ENCODE measurements around the gene DIP2B.

DIP2B gene

GRCh38 chr12:50640321-50640939 lies 135.6 kb downstream of the DIP2B start:
- TF ChIP-seq FOXP2 (optimal IDR thresholded peaks at IDR 0.05; ENCODE audit: control extremely low read depth, extremely low read length, insufficient read depth) = no peak
- TF ChIP-seq EZH2 (IDR thresholded peaks at IDR 0.05) = no peak
- TF ChIP-seq POLR2AphosphoS5 (IDR thresholded peaks at IDR 0.05; ENCODE audit: borderline replicate concordance, low read depth, low read length) = no peak
- no peak for DNase-seq (ENCODE audit: low read depth, low spot score)
- H3K36me3 ChIP-seq (ENCODE audit: insufficient read depth, low read length) = no peaks in the 10 kb centered on the region
- no peaks in the 10 kb centered on the region for H3K9me3 ChIP-seq (ENCODE audit: low read depth, low read length)
- no peak overlapping the region for H3K4me3 ChIP-seq
- no peak overlapping the region for H3K27ac ChIP-seq
- no peak overlapping the region for H3K9ac ChIP-seq (ENCODE audit: insufficient read length)

DNA sequence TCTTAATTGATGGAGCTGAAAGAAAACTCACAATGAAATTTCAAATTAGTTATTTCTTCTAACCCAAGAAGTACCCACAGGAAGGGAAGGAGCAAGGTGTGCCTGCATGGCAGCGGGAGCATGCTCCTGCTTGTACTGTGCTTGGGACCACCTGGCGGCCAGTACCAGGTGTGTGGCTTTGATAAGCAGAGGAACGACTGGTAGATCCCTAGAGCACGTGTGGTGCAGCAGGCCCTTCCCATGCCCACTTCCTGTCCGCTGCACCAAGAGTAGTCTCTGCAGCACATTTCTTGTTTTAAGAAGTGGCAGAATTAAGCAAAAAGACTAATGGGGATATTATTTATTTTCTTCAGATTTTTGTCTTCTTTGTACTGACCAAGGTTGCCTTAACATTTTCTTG lies 136.8 kb downstream of the DIP2B start:
- TF ChIP-seq FOXP2 (optimal IDR thresholded peaks at IDR 0.05; ENCODE audit: control extremely low read depth, extremely low read length, insufficient read depth) = no peak
- no peak for TF ChIP-seq POLR2AphosphoS5 (IDR thresholded peaks at IDR 0.05; ENCODE audit: borderline replicate concordance, low read depth, low read length)
- no peak for TF ChIP-seq EZH2 (IDR thresholded peaks at IDR 0.05)
- H3K9ac ChIP-seq (ENCODE audit: insufficient read length) = no peak overlapping the region
- DNase-seq (ENCODE audit: low read depth, low spot score) = no peak
- H3K9me3 ChIP-seq (ENCODE audit: low read depth, low read length) = no peaks in the 10 kb centered on the region
- no peak overlapping the region for H3K4me3 ChIP-seq
- no peak overlapping the region for H3K27ac ChIP-seq
- no peaks in the 10 kb centered on the region for H3K36me3 ChIP-seq (ENCODE audit: insufficient read depth, low read length)

GRCh38 chr12:50642035-50642451 lies 137.3 kb downstream of the DIP2B start:
- Histone ChIP-seq H3K27ac (no peak overlapping the region), H3K4me3 (no peak overlapping the region), H3K9me3 (ENCODE audit: low read depth, low read length) (no peaks in the 10 kb centered on the region), H3K9ac (ENCODE audit: insufficient read length) (no peak overlapping the region), H3K36me3 (ENCODE audit: insufficient read depth, low read length) (no peaks in the 10 kb centered on the region)
- no peak for TF ChIP-seq FOXP2 (optimal IDR thresholded peaks at IDR 0.05; ENCODE audit: control extremely low read depth, extremely low read length, insufficient read depth)
- TF ChIP-seq POLR2AphosphoS5 (IDR thresholded peaks at IDR 0.05; ENCODE audit: borderline replicate concordance, low read depth, low read length) = no peak
- no peak for TF ChIP-seq EZH2 (IDR thresholded peaks at IDR 0.05)
- DNase-seq (ENCODE audit: low read depth, low spot score) = no peak

DNA sequence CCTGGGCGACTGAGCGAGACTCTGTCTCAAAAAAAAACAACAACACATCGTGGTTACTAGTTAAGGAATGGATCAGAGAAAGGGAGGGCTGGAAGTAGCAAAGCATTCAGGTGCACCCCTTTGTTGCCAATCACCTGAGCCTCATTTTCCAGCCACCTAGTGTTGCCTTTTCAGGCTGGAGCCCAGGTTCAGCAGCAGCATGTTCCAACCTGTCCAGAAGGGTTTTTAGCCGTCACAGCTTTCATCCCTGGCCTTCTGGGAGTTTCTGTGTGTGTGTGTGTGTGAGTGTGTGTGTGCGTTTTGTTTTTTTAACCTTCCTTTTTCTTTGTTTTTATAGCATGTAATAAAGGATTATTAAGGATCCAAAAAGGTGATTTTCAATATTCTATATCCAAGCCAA lies 138.0 kb downstream of the DIP2B start:
- Histone ChIP-seq H3K9ac (ENCODE audit: insufficient read length) (no peak overlapping the region), H3K4me3 (no peak overlapping the region), H3K27ac (no peak overlapping the region), H3K9me3 (ENCODE audit: low read depth, low read length) (no peaks in the 10 kb centered on the region), H3K36me3 (ENCODE audit: insufficient read depth, low read length) (no peaks in the 10 kb centered on the region)
- DNase-seq (ENCODE audit: low read depth, low spot score) = no peak
- TF ChIP-seq FOXP2 (optimal IDR thresholded peaks at IDR 0.05; ENCODE audit: control extremely low read depth, extremely low read length, insufficient read depth) (no peak), POLR2AphosphoS5 (IDR thresholded peaks at IDR 0.05; ENCODE audit: borderline replicate concordance, low read depth, low read length) (no peak), EZH2 (IDR thresholded peaks at IDR 0.05) (no peak)

DNA sequence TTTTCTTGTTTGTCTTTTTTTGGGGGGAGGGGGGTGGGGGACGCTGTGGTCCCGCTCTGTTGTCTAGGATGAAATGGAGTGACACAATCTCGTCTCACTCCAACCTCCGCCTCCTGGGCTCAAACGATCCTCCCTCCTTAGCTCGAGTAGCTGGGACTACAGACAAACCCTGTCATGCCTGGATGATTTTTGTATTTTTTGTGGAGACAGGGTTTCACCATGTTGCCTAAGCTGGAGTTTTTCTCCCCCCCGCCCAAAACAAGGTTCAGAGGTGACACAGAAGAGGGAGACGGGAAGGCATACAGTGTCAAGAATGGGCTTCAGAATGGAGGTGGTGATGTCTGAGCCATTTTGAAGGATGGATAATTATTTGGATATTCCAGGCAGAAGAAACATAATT lies 142.2 kb downstream of the DIP2B start:
- H3K27ac ChIP-seq = no peak overlapping the region
- no peaks in the 10 kb centered on the region for H3K36me3 ChIP-seq (ENCODE audit: insufficient read depth, low read length)
- no peak for DNase-seq (ENCODE audit: low read depth, low spot score)
- H3K4me3 ChIP-seq = no peak overlapping the region
- H3K9me3 ChIP-seq (ENCODE audit: low read depth, low read length) = no peaks in the 10 kb centered on the region
- no peak for TF ChIP-seq EZH2 (IDR thresholded peaks at IDR 0.05)
- no peak for TF ChIP-seq POLR2AphosphoS5 (IDR thresholded peaks at IDR 0.05; ENCODE audit: borderline replicate concordance, low read depth, low read length)
- no peak for TF ChIP-seq FOXP2 (optimal IDR thresholded peaks at IDR 0.05; ENCODE audit: control extremely low read depth, extremely low read length, insufficient read depth)
- no peak overlapping the region for H3K9ac ChIP-seq (ENCODE audit: insufficient read length)

- H3K27ac ChIP-seq = no peak overlapping the region
- H3K9ac ChIP-seq (ENCODE audit: insufficient read length) = no peak overlapping the region
- no peak for DNase-seq (ENCODE audit: low read depth, low spot score)
- TF ChIP-seq FOXP2 (optimal IDR thresholded peaks at IDR 0.05; ENCODE audit: control extremely low read depth, extremely low read length, insufficient read depth) = no peak
- no peak for TF ChIP-seq EZH2 (IDR thresholded peaks at IDR 0.05)
- no peak for TF ChIP-seq POLR2AphosphoS5 (IDR thresholded peaks at IDR 0.05; ENCODE audit: borderline replicate concordance, low read depth, low read length)
- no peaks in the 10 kb centered on the region for H3K9me3 ChIP-seq (ENCODE audit: low read depth, low read length)
- H3K36me3 ChIP-seq (ENCODE audit: insufficient read depth, low read length) = no peaks in the 10 kb centered on the region
- H3K4me3 ChIP-seq = no peak overlapping the region
Measured at GRCh38 chr12:50647479-50647878, 142.7 kb downstream of the DIP2B start.

GRCh38 chr12:50650285-50650684 lies 145.5 kb downstream of the DIP2B start:
- Histone ChIP-seq H3K9me3 (ENCODE audit: low read depth, low read length) (no peaks in the 10 kb centered on the region), H3K9ac (ENCODE audit: insufficient read length) (no peak overlapping the region), H3K27ac (no peak overlapping the region), H3K36me3 (ENCODE audit: insufficient read depth, low read length) (no peaks in the 10 kb centered on the region), H3K4me3 (no peak overlapping the region)
- TF ChIP-seq FOXP2 (optimal IDR thresholded peaks at IDR 0.05; ENCODE audit: control extremely low read depth, extremely low read length, insufficient read depth) (no peak), EZH2 (IDR thresholded peaks at IDR 0.05) (no peak), POLR2AphosphoS5 (IDR thresholded peaks at IDR 0.05; ENCODE audit: borderline replicate concordance, low read depth, low read length) (no peak)
- no peak for DNase-seq (ENCODE audit: low read depth, low spot score)

DNA sequence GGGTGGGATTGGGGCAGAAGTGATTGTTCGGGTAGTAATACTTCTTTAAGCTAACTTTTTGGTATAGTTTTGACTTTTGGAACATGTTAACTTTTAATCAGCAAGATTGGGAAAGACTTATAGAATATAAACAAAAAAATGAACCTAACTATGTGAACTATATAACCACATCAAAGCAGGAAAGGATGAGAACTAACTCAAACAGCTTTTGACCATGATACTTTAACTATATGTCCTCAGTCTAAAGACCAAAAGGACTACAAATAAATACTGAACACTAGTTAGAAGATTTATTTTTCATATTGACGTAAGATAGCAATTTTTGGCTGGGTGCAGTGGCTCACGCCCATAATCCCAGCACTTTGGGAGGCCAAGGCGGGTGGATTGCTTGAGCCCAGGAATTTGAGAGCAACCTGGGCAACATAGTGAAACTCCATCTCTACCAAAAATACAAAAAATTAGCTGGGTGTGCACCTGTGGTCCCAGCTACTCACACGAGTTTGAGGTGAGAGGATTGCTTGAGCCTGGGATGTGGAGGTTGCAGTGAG lies 150.7 kb downstream of the DIP2B start:
- Histone ChIP-seq H3K27ac (no peak overlapping the region), H3K9me3 (ENCODE audit: low read depth, low read length) (no peaks in the 10 kb centered on the region)
- TF ChIP-seq FOXP2 (optimal IDR thresholded peaks at IDR 0.05; ENCODE audit: control extremely low read depth, extremely low read length, insufficient read depth) (no peak), EZH2 (IDR thresholded peaks at IDR 0.05) (no peak), POLR2AphosphoS5 (IDR thresholded peaks at IDR 0.05; ENCODE audit: borderline replicate concordance, low read depth, low read length) (no peak)

More for the DNA sequence above, 150.7 kb downstream of the DIP2B start:
- H3K4me3 ChIP-seq = no peak overlapping the region
- H3K9ac ChIP-seq (ENCODE audit: insufficient read length) = no peak overlapping the region
- H3K36me3 ChIP-seq (ENCODE audit: insufficient read depth, low read length) = no peaks in the 10 kb centered on the region
- no peak for DNase-seq (ENCODE audit: low read depth, low spot score)
